T-helper 1 cell treated with Interleukin-12 subunit alpha and Interleukin-12 subunit beta and Interleukin-4 antibody, amounts not matched to agents 30 μg/mL and 1 μg/mL, for 36 hours (primary cell): ENCODE data around the gene CDX1.

Experiments used
- H3K27ac Mint-ChIP-seq: one replicate; pipeline ENCODE4 v1.8.0; 2021; ENCODE audit warnings: mild to moderate bottlenecking, mixed read lengths
- H3K27me3 Mint-ChIP-seq: one replicate; pipeline ENCODE4 v1.8.0; 2021; ENCODE audit warnings: low read depth, mixed read lengths
- H3K36me3 Mint-ChIP-seq: one replicate; pipeline ENCODE4 v1.8.0; 2021; ENCODE audit warnings: low read depth, mixed read lengths
- H3K4me1 Mint-ChIP-seq: one replicate; pipeline ENCODE4 v1.8.0; 2021; ENCODE audit warnings: low read depth, mixed read lengths
- H3K4me3 Mint-ChIP-seq: one replicate; pipeline ENCODE4 v1.8.0; 2021; ENCODE audit warnings: mild to moderate bottlenecking, moderate library complexity, mixed read lengths
- H3K9me3 Mint-ChIP-seq: one replicate; pipeline ENCODE4 v1.8.0; 2021; ENCODE audit warnings: mixed read lengths

Gene CDX1

DNA sequence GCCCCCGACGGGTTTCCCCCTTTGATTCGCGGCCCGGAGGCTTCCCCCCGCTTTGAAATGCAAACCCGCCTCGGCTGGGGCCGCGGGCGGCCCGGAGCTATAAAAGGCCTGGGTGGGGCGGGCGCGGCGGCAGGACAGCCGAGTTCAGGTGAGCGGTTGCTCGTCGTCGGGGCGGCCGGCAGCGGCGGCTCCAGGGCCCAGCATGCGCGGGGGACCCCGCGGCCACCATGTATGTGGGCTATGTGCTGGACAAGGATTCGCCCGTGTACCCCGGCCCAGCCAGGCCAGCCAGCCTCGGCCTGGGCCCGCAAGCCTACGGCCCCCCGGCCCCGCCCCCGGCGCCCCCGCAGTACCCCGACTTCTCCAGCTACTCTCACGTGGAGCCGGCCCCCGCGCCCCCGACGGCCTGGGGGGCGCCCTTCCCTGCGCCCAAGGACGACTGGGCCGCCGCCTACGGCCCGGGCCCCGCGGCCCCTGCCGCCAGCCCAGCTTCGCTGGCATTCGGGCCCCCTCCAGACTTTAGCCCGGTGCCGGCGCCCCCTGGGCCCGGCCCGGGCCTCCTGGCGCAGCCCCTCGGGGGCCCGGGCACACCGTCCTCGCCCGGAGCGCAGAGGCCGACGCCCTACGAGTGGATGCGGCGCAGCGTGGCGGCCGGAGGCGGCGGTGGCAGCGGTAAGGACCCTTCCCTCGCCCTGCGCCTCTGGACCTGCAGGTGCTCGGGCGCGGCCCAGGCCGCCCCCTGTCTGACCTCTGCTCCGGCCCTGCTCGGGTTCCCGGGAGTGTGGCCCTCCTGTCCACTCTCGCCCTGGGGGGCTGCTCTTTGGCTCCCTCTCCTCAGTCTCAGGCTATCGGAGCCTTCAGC, at the start of gene CDX1:
Gene CDX1, plus strand, starts transcription at position 129 of the 862 bp plus-strand sequence. Its CDS starts 99 bp downstream, at position 228.
- Mint-ChIP-seq H3K9me3 (no peaks in the 10 kb centered on the region), H3K4me3 (no peak within 1 kb of the TSS), H3K27ac (no peak within 1 kb of the TSS), H3K27me3 (peaks cover 63% of the 10 kb centered on the region), H3K36me3 (no peaks in the 10 kb centered on the region), H3K4me1 (no peaks in the 10 kb centered on the region)

DNA sequence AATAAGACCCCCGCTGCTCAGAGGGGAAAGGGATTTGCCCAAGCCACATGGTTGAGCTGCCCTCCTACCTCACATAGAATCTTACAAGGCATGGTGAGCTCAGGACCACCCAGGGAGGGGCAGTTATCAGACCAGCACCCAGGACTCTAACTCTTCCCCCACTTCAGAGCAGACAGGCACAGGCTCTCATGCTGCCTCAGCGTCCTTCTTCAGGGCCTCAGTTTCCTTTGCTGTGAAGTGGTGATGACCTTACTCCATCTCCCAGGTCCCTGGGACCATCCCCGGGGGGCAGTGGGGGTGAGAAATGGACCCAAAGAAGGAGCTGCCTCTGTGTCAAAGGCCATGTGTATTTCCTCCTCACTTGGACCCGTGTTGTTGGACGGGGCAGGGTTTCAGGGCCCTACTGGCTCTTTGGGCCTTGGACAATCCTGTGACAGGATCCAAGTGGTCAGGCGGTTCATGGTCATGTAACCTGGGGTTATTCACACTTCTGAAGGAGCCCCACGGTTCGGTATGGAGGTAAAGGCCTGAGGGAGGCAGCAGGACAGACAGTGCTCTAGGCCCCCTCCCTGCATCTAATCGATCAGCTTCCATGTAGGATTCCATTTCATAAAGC, 48.5 kb upstream of the CDX1 start:
- Mint-ChIP-seq H3K36me3 (no peaks in the 10 kb centered on the region), H3K9me3 (no peaks in the 10 kb centered on the region), H3K4me1 (peaks cover 2% of the 10 kb centered on the region), H3K27ac (no peak overlapping the region), H3K4me3 (no peak overlapping the region), H3K27me3 (no peaks in the 10 kb centered on the region)

DNA sequence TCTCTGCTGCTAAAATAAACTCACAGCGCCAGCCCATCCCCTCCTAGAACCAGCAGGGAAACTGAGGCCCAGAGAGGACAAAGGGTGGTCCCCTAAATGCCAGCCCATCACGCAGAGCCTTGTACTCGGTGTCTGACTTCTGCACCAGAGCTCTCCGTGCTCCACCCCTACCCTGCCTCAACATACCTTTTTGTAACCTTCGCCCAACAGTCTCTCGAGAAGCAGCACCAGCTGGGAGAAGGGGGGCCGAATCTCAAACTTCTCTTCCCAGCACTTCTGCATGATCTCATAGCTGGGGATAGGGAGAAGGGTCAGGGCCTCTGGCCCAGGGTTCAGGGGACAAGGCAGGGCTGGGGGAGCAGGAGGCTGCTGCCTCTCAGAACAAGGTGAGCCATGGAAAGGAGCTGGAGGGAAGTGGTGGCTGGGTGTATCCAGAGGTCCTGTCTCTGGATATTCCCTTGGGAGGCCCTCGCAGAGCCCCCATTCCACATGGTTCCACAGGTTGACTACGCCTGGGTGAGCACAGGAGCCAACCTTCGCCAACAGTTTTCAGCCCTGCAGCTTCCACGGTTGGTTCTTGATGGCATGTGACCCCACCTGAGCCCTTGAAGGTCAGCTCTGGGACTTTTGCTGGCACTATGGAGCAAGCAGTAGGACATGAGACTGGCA, 47.9 kb upstream of the CDX1 start:
- Mint-ChIP-seq H3K4me3 (no peak overlapping the region), H3K9me3 (no peaks in the 10 kb centered on the region), H3K27ac (no peak overlapping the region), H3K4me1 (peaks cover 2% of the 10 kb centered on the region), H3K27me3 (no peaks in the 10 kb centered on the region), H3K36me3 (no peaks in the 10 kb centered on the region)

DNA sequence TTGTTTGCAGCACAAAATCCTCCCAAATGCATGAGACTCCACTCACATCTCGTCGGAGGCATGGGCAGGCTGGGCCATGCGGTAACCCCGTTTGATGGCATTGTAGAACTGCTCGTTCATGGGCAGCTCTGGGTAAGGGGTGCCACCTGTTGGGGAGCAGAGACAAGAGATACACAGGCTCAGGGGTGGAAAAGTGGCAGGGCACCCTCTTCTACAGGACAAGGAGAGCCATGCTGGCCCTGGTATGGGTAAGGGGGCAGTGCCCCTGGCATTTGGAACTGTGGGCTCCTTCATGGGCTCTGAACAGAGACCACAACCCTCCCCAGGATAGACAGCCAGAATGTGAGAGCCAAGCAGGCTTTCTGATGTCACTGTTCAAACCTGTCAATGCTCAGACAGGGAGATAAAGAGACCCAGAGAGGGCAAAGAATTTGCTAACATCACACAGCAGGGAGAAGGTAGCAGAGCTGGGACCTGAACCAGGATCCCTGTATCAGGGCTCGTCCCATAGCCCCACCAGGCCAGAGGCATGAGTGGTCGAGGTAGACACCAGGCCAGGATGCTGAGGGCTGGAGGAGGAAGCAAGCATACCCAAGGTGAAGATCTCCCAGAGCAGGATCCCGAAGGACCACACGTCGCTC, 47.0 kb upstream of the CDX1 start:
- H3K9me3 Mint-ChIP-seq, result no peaks in the 10 kb centered on the region
- peaks cover 2% of the 10 kb centered on the region for H3K4me1 Mint-ChIP-seq
- H3K36me3 Mint-ChIP-seq, result no peaks in the 10 kb centered on the region
- no peaks in the 10 kb centered on the region for H3K27me3 Mint-ChIP-seq
- no peak overlapping the region for H3K27ac Mint-ChIP-seq
- no peak overlapping the region for H3K4me3 Mint-ChIP-seq

DNA sequence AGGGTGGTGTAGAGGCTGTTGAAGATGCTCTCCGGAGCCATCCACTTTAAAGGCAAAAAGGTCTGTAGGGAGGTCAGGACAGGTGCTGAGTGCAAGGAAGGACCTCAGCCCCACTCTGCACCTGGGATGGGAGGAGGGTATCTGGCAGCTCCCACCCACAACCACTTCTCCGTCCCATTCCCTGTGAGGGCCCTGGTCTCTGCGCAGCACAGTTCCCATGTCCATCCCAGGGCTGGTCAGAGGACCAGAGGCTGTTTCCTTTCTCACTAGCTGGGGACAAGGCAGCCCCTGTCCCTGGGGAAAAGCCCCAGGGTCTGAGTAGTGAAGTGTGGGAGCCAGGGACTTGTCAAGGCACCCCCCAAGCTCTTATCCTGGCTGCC, 46.5 kb upstream of the CDX1 start:
- no peaks in the 10 kb centered on the region for H3K9me3 Mint-ChIP-seq
- H3K4me1 Mint-ChIP-seq, result peaks cover 2% of the 10 kb centered on the region
- H3K27me3 Mint-ChIP-seq, result no peaks in the 10 kb centered on the region
- no peak overlapping the region for H3K27ac Mint-ChIP-seq
- no peak overlapping the region for H3K4me3 Mint-ChIP-seq
- no peaks in the 10 kb centered on the region for H3K36me3 Mint-ChIP-seq

DNA sequence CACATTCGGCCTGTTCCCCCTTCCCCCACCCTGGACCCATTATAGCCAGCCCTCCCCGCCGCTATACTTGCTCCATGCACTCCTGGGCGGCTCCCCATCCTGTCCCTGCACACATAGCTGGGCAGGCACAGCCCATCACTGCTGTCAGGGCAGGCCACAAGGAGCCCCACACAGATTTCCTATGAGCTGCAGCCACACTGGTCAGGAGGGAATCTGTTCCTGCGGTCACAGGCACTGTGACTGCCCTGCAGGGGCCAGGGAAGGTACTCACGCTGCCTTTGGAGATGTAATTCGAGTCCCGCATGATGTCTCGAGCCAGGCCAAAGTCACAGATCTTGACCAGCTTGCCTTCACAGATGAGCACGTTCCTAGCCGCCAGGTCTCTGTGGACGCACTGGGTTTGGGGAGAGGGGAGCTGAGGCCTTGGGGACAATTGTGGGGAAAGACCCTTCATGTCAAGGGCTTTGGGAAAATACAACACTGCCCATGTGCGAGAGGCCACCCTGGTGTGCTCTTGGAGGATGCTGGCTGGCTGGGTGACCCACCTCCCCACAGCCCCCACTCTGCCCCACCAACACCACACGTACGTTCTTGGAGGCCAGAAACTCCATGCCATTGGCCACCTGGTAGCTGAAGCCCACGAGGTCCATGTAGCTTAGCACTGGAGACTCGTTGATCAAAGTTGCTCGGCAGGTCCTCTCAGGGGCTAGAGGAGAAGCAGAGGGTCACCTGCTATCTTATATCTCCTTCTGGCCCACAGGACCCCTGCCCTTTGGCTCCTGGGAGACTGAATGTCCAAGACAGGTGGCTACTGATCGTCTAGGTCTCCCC, 45.7 kb upstream of the CDX1 start:
- Mint-ChIP-seq H3K4me3 (no peak overlapping the region), H3K27me3 (no peaks in the 10 kb centered on the region), H3K4me1 (peaks cover 2% of the 10 kb centered on the region), H3K9me3 (no peaks in the 10 kb centered on the region), H3K27ac (no peak overlapping the region), H3K36me3 (no peaks in the 10 kb centered on the region)

DNA sequence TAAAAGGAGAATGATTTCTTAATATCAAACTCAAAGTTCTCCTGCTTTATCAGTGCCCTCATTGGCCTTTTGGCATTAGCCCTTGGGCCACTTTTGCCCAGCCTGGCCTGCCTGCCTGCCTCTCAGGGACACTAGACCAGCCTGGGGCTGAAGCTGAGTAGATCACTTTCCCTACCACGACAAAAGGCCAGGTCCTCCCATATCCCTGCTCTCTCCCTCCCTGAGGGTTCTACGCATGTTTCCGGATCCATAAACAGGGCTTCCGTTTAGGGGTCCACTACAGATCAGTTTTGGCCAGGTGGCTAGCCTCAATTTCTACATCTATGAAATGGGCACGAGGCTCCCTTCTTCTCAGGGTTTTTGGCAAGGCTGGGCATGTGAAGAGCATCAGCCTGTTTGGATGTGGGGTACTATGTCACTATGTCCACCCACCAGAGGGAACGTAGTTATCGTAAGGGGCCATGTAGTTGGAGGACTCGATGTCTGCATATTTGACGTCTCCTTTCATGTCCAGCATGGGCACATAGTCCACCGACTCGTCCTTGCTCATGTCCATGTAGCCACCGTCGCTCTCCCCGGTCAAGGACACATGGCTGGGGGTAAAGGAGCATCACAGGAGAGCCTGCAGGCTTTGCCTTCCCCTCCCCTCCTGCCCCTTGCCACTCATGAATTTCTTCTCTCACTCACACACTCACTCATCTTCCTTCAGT, 45.0 kb upstream of the CDX1 start:
- Mint-ChIP-seq H3K27me3 (no peaks in the 10 kb centered on the region), H3K27ac (no peak overlapping the region)

DNA sequence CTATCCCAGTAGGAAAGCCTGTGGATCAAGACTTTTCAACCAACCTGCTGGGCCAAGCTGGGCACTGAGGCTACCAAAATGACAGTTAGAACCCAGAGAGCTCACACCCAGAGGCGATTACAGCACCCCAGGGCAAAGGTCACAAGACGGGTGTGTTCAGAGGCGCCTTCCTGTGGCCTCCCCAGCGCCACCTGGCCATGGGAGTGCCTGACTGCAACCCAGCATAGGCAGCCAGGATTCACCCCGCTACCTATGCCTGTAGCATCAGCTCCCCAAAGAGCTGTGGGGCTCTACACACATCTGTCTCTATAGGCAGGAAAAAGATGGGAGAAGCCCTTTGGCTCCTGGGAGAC, 44.4 kb upstream of the CDX1 start:
- Mint-ChIP-seq H3K27me3 (no peaks in the 10 kb centered on the region), H3K4me3 (no peak overlapping the region), H3K9me3 (no peaks in the 10 kb centered on the region), H3K4me1 (peaks cover 2% of the 10 kb centered on the region), H3K27ac (no peak overlapping the region), H3K36me3 (no peaks in the 10 kb centered on the region)

More for the DNA sequence above, 45.0 kb upstream of the CDX1 start:
- Mint-ChIP-seq H3K9me3 (no peaks in the 10 kb centered on the region), H3K36me3 (no peaks in the 10 kb centered on the region), H3K4me1 (peaks cover 2% of the 10 kb centered on the region), H3K4me3 (no peak overlapping the region)

DNA sequence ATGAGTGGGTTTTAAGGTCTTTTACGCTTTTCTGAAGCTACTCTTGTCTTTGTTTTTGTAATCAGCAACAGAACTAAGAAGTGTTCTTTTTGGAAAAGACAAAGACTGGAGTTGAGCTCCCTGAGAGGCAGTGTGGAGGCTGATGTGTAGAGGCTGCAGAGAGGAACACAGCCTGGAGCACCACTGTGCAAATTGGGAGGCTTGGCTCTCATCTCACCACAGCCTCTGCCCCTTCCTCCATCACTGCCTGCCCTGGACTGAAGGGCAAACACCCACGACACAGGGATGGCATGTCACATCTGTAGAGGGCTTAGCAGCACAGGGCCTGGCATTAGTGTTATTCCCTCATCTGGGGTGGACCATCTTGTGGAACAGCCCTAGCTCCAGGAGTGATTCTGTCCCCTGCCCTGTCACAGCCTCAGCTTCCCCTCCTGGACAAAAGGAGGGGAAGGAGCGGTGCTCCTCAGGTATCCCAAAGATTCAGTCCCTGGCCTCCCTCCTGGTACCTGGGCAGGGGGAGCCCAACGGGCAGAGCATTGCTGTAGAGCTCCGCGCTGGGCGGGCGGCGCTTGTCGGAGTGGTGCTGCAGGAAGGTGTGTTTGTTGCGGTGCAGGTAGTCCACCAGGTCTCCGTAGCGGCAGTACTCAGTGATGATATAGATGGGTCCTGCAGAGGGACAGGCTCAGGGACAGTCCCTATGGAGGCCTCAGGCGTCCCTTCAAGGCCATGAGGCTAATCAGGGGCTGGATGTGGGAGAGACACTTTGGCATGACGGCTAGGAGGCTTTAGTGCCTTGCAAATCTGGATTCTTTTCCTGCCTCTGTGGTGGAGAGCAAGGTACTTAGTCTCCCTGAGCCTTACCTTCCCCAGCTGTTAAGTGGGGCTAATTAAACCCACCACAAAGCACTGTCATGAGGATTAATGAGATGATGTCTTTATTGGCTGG, 43.8 kb upstream of the CDX1 start:
- peaks cover 2% of the 10 kb centered on the region for H3K4me1 Mint-ChIP-seq
- no peak overlapping the region for H3K4me3 Mint-ChIP-seq
- no peak overlapping the region for H3K27ac Mint-ChIP-seq
- no peaks in the 10 kb centered on the region for H3K9me3 Mint-ChIP-seq
- no peaks in the 10 kb centered on the region for H3K27me3 Mint-ChIP-seq
- no peaks in the 10 kb centered on the region for H3K36me3 Mint-ChIP-seq

DNA sequence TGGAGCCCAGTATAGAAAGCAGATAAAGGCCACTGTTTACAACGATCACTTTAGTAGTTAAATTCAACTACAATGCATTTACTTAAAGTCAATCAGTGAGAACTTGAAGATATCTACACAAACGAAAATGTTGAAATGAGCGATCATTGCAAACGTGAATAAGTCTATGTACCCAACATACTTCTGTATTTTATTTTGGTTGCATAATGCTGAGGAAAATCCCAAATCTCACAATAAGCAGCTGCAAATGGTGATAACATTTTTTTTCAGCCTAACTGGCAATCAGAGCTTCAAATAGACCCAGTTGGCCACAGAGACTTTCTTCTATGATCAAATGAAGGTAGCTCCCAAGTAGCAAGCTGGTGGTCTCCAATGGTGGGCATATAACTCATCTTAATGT, 43.0 kb upstream of the CDX1 start:
- Mint-ChIP-seq H3K36me3 (no peaks in the 10 kb centered on the region), H3K27ac (no peak overlapping the region), H3K27me3 (no peaks in the 10 kb centered on the region), H3K4me1 (peaks cover 5% of the 10 kb centered on the region), H3K9me3 (no peaks in the 10 kb centered on the region), H3K4me3 (no peak overlapping the region)

DNA sequence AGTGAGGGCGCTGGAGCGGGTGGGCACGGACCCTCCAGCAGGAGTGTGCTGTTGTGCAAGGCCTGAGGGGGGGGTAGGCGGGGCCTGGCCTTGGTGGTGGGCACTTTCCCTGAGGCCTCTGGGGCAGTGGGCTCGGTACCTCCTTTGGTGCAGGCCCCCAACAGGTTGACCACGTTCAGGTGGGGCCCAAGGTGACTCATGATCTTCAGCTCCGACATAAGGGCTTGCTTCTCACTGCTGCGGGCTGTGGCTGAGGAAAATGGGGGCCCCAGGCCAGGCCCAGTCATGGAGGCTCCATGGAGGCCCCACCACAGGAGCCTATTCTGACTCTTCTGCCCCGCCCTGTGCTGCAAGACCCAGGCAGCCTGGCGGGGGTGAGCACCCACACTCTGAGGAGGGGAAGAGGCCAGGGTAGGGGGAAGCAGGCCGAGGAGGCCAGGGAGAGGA, 42.4 kb upstream of the CDX1 start:
- no peaks in the 10 kb centered on the region for H3K36me3 Mint-ChIP-seq
- H3K27me3 Mint-ChIP-seq, result no peaks in the 10 kb centered on the region
- peaks cover 5% of the 10 kb centered on the region for H3K4me1 Mint-ChIP-seq
- H3K27ac Mint-ChIP-seq, result no peak overlapping the region
- H3K4me3 Mint-ChIP-seq, result no peak overlapping the region
- H3K9me3 Mint-ChIP-seq, result no peaks in the 10 kb centered on the region

DNA sequence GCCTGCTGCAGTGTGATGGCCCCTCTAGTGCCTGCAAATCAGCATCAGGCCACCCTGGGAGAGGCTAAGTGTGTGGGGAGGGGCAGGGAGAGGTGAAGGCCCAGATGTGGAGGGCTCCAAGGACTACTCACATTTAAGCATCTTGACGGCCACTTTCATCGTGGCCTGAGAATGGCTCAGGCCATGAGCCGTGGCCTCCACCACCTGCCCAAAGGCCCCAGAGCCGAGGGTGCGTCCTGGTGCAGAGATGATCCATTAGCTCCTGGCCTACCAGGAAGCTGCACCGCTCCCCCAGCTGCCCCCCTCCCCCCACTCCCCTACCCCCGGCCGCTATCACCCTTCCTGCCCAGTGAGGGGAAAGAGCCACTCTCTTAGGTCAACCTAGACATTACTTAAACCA, 42.0 kb upstream of the CDX1 start:
- H3K27ac Mint-ChIP-seq, result no peak overlapping the region
- no peaks in the 10 kb centered on the region for H3K9me3 Mint-ChIP-seq
- no peak overlapping the region for H3K4me3 Mint-ChIP-seq
- no peaks in the 10 kb centered on the region for H3K36me3 Mint-ChIP-seq
- H3K4me1 Mint-ChIP-seq, result peaks cover 5% of the 10 kb centered on the region
- no peaks in the 10 kb centered on the region for H3K27me3 Mint-ChIP-seq

DNA sequence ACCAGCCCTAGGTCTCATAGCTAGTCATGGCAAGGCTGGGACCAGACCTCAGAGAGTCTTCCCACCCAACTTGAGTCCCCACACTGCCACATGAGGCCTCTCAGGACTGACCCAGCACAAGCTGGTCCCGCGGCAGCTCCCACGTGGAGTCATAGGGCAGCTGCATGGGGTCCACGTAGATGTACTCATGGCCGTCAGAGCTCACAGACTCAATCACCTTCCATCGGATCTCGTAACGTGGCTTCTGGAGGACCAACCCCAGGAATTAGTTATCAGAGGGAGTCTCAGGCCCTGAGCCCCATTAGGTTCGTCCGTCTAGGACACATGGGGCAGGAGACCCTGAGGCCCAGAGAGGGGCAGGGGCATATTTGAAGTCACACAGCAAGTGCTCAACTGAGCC, 41.2 kb upstream of the CDX1 start:
- Mint-ChIP-seq H3K27ac (no peak overlapping the region), H3K36me3 (no peaks in the 10 kb centered on the region), H3K4me1 (peaks cover 10% of the 10 kb centered on the region), H3K9me3 (no peaks in the 10 kb centered on the region), H3K27me3 (no peaks in the 10 kb centered on the region), H3K4me3 (no peak overlapping the region)
